Fibroblast of skin of right quadriceps (primary cell): ENCODE results near the gene NEIL1.
A peak's percentile ranks its signal among the peaks of the same experiment; 100 is the strongest.

ENCODE experiments used
- DNase-seq: peaks from one replicate; pipeline ENCODE4 v3.0.0-alpha.2; 2013

NEIL1 gene

DNA sequence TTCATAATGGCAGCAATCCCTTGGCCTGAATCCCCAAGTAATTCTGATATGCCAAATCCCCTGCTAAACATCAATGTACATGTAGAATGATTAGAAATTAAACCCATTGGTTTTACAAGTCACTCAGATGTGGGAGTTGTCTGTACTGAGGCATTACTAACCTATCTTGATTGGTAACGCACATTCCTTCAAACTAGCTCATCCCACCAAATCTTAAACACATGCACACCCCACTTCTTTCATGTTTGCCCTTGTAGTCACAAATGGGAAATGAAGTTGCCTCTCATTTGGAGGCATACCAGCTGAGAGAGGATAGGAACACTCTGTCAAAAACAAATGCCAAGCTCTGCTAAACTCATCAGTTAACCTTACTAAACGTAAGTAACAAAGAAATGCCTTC lies 50.7 kb downstream of the NEIL1 start:
- DNase-seq = peak; percentile 35

DNA sequence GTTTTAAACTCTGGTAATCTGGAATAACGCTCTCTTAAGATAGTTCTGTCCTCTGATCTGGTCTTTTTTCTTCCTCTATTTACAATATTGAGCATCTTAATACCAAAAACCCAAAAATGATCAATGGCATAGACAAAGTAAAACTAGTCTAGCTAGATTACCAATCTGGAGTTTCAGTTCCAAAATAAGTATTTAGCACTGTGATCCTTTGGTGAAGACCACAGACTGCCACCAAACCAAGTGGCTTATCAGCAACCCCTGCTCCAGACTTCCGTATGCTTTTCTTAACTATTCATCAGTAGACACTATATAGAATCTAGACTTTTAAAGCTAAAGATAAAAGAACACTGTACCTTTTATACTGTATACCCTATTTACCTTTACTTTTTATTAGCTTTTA lies 57.1 kb downstream of the NEIL1 start:
- DNase-seq = no peak
